ENCODE data around the gene PRSS38.
"Not testable (repeated sequence)": the region's sequence is repeated elsewhere in the genome, so short reads cannot be mapped to it uniquely, and the experiment has no call there.

Gene PRSS38

DNA sequence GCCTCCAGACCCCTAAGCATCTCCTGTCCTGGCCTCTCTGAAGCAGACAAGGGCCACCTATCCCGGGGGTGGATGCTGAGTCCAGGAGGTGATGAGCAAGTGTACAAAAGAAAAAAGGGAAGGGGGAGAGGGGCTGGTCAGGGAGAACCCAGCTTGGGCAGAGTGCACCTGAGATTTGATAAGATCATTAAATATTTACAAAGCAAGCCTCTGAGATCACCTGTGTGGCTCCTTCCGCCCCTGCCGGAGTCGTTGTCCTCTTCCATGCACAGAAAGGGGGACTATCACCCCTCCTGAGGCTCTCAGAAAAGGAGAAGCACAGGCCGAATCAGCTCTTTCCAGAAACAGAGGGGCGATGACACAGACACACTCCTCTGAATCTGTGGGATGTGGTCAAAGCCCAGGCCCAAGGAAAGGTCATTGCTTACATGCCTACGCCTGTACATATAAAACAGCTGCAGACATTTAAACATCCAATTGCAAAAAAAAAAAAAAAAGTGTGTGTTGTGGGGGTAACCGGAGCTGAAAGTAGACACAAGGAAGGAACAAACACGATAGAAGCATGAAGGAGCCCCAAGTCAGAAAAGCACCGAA, 30.9 kb downstream of the PRSS38 start:
- no peak for DNase-seq

DNA sequence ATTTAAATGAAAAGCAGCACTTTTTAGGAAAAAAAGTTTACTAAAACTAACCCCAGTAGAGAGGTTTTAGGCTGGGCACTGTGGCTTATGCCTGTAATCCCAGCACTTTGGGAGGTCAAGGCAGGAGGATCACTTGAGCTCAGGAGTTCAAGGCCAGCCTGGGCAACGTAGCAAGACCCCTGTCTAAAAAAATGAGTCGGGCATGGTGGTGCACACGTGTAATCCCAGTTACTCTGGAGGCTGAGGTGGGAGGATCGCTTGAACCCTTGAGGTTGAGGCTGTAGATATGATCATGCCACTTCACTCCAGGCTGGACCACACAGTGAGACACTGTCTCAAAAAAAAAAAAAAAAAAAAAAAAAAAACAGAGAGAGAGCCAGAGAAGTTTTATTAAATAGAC, 31.6 kb downstream of the PRSS38 start:
- DNase-seq, result not testable (repeated sequence)

DNA sequence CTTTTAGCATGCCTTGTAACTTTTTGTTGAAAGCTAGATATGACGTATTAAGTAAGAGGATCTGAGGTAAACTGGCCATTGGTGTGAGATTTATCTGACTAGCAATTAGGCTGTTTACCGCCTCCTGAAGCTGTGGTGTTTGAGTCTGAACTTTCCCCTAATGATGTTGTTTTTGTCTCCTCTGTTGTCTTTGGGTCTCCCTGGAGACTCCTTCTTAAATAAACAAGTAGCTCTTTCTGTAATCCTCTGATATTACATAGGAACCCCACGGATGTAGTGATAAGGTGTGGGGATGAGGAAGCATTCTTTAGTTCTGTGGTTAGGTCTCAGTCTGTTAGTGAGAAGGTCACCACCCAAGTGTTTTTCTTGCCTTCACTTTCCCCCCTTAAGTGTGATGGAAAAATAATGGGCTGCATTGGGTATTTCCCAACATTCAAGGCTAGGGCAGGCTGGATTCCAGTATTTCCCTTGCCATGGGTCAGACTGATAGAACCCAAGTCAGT, 33.0 kb downstream of the PRSS38 start:
- DNase-seq, result no peak

DNA sequence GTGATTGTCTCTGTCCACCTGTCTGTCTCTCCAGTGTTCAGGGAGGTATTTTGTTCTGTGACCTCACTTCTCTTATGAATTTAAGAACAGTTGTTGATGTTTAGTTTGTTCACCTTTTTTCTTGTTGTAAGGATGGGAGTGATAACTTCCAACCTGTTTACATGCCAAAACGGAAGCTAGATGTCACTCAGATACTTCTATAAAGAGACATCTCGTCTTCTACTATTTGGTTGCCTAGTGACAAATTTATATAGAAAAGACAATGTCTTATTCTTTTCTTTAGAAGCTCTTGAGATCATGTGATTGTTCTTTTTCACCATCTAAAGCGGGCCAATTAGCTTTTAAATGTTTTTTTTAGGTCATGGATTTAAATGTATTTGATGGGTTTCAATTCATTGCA, 33.8 kb downstream of the PRSS38 start:
- no peak for DNase-seq

DNA sequence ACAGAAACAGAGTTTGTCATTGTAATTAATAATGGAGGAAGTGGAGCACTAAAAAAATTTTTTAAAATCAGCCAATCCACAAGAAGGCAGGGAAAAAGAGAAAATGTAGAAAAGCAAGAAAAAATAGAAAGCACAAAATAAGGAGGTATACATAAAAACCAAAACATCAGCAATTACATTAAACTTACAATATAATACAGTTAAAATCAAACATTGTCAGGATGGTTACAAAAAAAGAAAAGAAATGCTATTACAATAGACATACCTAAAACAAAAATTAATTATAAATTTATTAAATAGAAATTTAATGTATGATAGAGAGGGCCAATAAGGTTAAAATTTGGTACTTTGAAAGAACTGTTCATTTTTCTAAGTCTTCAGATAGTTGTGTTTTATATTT, 38.7 kb downstream of the PRSS38 start:
- DNase-seq, result no peak

DNA sequence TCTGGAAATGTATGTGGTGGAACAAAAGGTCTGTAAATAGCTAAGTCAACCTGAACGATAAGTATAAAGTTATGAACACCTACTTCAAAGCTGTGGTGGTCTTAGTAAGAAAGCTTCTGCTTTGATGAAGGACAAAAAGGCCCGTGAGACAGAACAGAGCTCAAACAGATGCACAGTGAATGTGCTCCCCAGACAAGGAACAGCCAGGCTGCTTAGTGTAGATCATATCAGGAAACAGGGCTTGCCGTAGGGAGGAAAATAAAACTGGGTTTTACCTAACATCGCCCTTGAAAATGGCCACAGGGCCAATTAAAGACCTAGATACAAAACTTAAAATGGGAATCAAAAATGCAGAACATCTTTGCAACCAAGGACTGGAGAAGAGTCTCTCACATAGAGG, 40.2 kb downstream of the PRSS38 start:
- no peak for DNase-seq

DNA sequence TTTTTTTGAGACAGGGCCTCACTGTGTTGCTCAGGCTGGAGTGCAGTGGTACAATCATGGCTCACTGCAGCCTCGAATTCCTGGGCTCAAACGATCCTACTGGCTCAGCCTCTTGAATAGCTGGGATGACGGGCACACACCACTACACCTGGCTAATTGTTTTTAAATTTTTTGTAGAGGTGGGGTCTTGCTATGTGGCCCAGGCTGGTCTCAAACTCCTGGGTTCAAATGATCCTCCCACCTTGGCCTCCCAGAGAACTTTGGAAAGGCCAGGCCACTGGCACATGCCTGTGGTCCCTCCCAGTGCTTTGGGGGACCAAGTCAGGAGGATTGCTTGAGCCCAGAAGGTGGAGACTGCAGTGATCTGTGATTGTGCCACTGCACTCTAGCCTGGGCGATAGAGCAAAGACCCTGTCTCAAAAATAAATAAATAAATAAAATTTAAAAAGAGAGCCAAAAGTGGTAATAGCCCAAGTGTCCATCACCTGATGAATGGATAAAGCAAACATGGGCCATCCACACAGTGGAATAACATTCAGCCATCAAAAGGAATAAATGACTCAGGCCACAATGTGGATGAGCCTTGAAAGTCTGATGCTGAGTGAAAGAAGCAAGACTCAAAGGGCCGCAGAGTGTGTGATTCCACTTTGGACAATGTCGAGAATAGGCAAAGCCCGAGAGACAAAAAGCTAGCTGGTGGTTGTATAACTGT, 40.8 kb downstream of the PRSS38 start:
- no peak for DNase-seq

DNA sequence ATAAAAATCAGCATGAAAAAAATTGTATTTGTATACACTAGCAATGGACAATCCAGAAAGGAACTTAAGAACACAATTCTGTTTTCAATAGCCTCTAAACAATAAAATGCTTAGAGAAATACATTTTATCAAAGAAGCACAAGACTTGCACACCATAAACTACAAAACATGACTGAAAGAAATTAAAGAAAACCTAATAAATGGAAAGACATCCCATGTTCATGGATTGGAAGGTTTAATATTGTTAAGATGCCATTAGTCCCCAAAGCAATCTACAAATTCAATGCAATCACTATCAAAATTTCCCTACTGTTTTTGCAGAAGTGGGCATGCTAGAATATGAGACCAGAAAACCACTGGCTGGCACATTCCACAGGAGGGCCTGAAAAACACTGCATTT, 49.4 kb downstream of the PRSS38 start:
- no peak for DNase-seq

DNA sequence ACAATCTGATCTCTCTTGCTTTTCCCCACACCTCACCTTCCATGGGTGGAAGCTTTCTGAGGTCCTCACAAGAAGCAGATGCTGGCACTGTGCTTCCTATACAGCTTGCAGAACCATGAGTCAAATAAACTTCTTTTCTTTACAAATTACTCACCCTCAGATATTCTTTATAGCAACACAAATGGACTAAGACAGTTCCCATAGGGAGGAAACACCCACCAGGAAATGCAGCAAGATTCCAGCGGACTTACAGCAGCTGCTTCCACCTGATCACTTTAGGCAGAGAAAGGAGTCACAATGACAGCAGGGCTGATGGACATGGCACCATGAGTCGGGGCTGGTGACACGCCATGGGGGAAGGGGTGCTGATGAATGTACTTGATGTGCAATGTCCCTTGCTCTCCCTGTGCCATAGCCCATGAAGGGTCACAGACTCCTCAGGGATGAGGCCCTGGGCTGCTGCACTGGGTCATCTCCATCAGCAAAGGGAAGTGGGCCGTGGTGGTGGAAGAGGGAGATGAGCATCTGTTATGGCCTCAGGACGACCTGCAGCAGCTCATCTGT, 53.9 kb downstream of the PRSS38 start:
- no peak for DNase-seq

DNA sequence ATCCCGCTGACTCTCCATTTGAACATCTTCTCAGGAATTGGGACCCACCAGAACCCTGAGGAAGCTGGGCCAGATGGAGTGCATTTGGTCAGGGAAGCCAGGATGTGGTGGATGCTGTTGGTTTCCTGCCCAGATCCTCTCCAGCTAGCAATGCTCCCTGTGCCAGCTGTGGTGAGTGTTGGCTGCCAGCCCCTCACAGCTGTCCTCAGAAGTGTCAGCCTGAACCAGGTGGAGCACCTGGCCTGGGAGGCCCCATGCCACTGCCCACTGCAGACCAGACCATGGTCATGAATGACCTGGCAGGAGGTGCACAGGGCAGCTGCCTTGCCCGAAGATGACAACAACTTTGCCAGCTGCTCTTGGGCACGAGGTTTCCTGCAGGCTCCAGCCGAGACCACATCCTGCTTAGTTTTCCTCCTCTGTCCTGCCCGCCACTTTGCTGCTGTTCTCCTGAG, 54.4 kb downstream of the PRSS38 start:
- no peak for DNase-seq

DNA sequence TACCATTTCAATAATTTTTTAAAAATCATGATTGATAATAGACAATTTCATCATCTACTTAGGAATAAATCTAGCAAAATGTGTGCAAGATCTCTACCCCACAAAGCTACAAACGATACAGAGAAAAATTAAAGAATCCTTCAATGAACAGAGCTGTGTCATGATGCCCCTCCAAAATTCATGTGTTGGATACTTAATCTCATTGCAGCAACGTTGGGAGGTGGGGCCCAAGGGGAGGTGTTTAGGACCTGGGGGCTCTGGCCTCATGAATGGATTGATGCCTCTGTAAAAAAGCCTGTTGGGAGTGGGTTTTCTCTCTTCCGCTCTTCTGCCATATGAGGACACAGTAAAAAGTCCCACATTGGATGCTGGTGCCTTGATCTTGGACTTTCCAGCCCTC, 54.9 kb downstream of the PRSS38 start:
- no peak for DNase-seq

DNA sequence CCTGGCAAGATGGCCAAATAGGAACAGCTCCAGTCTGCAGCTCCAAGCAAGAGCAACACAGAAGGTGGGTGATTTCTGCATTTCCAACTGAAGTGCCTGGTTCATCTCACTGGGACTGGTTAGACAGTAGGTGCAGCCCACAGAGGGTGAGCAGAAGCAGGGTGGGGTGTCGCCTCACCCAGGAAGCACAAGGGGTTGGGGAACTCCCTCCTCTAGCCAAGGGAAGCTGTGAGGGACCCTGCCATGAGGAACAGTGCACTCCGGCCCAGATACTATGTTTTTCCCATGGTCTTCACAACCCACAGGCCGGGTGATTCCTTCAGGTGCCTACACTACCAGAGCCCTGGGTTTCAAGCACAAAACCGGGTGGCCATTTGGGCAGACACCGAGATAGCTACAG, 56.4 kb downstream of the PRSS38 start:
- not testable (repeated sequence) for DNase-seq

DNA sequence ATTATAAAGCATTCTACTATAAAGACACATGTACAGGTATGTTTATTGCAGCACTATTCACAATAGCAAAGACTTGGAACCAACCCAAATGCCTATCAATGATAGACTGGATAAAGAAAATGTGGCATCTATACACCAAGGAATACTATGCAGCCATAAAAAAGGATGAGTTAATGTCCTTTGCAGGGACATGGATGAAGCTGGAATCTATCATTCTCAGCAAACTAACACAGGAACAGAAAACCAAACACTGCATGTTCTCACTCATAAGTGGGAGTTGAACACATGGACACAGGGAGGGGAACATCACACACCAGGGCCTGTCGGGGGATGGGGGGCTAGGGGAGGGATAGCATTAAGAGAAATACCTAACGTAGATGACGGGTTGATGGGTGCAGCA, 62.3 kb downstream of the PRSS38 start:
- DNase-seq, result not testable (repeated sequence)

DNA sequence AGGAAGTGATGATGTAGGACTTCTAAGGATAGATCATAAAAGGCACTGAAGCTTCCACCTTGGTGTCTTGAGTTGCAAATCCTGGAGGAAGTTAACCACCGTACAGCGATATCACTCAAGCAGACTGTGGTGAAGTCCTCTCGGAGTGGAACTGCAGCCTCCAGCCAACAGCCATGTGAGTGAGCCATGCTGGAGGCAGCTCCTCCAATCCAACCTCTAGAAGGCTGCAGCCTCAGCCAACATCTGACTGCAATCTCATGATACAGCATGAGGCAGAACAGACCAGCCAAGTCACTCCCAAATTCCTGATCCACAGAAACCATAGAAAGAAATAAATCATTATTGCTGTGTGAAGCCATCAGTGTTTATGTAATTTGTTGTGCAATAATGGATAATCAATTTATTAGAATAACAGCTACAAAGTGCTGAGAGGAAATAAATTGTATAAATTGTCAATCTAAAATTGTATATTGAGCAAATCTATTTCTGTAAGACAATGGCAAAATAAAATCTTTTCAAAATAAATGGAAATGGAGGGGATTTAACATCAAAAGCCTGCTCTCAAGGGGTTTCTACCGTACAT, 65.0 kb downstream of the PRSS38 start:
- DNase-seq, result no peak

DNA sequence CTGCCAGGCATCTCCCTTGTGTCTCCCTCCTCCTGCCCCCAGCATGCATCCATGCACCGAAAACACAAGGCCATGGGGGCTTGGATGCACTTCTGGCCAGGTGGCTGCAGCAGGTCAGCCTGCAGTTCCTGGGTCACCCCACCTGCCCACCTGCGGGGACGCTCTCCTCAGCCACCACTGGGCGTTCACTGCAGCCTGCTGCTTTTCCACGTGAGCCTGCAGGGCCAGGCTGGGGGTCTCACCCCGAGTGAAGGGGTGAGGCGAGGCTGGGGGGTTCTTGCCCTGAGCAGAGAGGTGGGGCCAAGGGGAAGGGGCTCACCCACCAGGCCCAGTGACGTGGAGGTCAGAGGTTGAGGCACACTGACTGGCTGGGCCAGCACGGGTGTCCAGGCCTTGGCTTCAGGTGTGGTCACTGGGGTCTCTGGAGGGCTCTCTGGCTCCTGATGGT, 67.6 kb downstream of the PRSS38 start:
- DNase-seq, result no peak

DNA sequence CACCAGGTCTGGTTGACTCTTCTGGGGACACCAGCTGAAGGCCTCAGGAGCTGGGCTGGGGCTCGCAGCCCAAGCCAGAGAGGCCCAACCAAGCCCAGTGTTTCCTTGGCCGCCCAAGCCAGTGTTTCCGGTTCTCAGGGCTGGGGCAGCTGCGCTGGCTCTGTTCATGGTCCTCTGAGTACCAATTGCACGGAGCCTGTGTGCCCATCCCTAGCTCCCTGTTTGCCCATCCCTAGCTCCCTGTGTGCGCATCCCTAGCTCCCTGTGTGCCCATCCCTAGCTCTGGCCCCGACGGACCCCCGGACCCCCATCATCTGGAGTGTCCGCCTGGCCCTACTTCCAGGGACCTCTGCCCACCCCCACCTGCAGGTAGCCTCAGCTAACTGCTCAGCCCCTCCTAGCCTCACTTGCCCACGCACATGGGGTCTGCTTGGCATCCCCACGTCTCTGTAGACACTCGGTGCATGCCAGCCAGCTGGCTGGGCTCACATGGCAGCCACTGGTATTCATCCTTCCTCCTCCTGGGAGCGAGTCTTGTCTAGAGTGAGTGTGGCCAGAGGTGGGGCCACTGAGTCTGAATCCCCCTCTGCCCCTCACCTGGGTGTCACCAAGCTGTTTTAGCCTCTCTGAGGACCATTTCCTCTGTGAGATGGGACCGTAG, 68.3 kb downstream of the PRSS38 start:
- no peak for DNase-seq

DNA sequence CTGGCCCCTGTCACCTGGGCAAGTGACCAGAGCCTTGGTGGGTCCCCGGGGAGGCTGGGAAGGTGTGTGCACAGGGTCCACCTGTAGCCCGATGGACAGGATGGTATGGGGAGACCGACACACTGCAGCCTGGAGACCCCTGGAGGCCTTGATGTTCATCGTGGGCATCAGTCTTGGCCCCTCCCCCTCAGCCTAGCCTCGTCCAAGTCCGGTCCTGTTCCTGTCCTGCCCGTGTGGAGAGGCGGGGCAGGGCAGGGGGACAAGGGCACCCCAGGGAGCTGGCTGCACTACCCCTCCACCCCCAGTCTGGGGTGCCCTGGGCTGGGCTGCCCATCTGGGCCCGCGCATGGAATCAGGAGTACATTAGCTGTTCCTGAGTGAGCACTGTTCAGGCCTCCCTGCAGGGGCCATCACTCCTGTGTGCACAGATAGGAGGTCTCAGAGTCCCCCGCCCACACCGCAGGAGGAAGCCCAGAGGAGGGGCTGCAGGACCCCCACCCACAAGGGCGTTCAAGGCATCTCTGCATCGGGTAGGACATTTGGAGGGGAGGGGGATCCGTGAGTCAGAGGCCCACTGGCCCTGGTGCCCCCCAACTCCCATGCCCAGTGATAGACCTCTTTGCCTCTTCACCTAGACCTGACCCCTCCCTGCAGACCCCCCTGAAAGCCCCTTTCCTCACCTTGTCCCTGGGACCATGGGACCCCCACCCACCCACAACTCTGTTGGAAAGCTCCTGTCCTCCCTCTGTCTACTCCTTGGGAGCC, 69.1 kb downstream of the PRSS38 start:
- DNase-seq, result no peak

DNA sequence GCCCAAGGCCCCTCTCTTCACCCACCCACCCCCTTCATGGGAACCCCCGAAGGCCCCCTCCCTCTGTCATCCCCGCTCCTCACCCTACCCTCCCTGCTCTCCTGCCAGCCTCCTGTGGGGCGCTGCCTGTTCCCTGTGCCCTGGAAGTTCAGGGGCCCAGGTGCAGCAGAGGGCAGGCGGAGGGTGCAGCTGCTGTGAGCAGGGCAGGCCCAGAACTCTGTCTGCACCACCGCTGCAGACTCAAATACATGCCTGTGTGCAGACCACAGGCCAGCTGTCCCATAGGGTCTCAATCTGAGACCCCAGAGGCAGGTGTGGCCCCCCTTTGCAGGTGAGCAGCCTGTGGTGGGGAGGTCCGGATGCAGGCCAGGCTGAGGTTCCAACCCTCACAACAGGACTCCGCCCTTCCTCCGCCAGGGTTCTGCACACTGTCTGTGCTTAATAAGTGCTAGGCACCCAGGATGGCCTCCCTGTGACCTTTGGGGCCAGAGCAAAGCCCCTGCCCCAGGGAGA, 69.7 kb downstream of the PRSS38 start:
- no peak for DNase-seq

DNA sequence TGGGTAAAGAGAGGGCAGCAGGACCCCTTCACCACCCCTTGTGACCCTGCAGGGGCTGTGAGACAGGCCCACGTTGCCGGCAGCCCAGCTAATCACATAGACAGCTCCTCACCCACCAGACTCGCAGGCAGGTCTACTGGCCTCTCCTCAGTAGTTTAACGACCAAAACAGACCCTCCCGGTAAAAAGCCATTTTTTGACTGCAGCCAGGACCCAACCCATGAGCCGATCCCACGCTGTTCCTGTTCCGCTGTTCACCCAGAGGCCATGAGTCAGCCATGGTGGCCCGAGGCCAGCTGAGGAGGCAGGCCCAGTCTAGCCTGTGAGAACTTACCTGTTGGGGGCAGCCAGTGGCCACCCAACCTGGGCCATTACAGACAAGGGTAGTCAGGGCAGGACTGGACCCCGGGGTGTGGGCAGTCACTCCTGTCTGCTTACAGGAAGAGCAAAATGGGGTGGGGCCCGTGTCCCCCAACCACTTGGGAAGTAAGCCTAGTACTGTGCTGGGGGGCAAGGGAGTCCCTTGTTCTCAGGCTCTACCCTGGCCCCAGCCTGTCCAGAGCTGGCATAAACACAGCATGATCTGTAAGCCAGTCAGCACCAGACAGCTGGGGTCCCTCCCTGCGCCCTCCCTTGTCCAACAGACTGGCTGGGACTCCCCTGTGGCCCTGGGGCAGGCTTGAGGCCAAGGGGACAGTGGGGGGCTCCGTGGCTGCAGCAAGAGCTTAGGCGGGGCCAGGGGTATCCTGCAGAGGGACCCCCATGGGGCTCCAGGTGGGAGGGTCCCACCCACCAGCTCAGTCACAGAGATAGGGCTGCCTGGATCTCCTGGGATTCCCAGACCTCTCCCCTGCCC, 70.4 kb downstream of the PRSS38 start:
- DNase-seq, result peak; percentile 28

DNA sequence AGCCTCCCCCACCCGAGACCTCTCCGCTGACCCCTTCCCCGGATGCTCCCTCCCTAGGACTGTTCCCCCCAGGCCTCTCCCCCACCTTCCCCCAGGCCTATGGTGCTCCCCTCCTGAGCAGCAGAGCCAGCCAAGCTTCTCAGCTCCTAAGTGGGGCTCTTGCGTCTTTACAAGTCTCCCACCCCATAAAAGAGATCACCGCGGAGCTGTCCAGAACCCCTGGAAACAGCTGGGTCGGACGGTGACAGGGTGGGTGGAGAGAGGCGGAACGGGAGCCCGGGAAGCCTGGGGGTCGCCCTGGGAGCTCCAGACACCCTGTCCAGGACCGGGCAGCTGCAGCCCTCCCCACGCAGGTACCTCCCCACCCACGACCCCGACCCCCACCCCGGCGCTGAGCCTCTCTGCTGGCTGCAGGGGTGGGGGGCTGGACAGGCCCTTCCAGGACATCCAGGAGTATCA, 71.1 kb downstream of the PRSS38 start:
- no peak for DNase-seq

DNA sequence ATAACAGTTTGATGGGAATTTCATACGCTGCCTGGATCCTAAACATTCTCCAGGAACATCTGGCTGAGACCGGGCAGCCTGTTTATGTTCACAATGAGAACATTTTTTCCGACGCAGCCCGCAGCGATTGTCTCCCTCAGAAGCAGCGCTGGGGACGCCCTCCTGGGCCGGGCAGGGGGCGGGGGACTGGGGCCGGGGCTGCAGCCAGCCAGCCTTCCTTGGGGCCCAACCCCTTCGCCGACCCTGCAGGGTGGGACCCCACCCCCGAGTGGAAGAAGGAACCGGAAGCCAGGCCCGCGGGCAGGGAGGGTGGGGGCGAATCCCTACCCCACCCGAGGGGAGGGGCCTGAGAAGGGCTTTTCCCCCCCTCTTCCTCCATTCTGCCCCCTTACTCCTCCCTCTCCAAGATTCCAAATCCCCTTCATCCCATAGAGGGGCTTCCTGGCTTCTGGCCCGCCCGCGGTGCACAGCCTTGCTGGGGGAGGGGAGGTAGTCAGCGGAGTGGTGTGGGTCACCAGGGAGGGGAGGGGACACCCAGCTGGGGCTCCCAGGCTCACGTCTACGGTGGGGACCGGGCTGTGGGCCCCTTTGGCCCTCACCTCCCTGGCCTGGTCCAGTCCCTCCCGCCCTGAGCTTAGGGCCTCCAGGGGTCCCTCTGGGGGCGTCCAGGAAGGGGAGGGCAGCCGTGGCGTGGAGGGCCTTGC, 71.7 kb downstream of the PRSS38 start:
- DNase-seq, result no peak

Data from suppressor macrophage treated with lipopolysaccharide for 4 hours (primary cell).